SJSA1 (cell line): ENCODE results near the gene MAEA. TPM values are rescaled to one million over a fixed set of nuclear protein-coding genes. Genes with fewer than 3 reads are reported as not detected.
"Not testable (repeated sequence)": the region's sequence is repeated elsewhere in the genome, so short reads cannot be mapped to it uniquely, and the experiment has no call there.

Experiments
- DNase-seq, 2 experiments: peaks; one replicate each; pipeline ENCODE4 v3.0.0-alpha.2; 2015 to 2020; ENCODE audit warnings: low spot score in 2 of 2, low read depth in 1 of 2
- H3K27ac ChIP-seq: fragments of 250-450 bp; sonication (Bioruptor Pico); 2 replicates; pipeline ENCODE4 v1.5.1; 2020; ENCODE audit warnings: mild to moderate bottlenecking, moderate library complexity
- H3K27me3 ChIP-seq: fragments of 250-450 bp; sonication (Bioruptor Pico); replicated peaks from 2 replicates; pipeline ENCODE4 v1.5.1; 2020; ENCODE audit warnings: mild to moderate bottlenecking, moderate library complexity
- H3K36me3 ChIP-seq: fragments of 250-450 bp; sonication (Bioruptor Pico); 2 replicates; pipeline ENCODE4 v1.5.1; 2020; ENCODE audit warnings: mild to moderate bottlenecking
- H3K4me1 ChIP-seq: fragments of 250-450 bp; sonication (Bioruptor Pico); replicated peaks from 2 replicates; pipeline ENCODE4 v1.6.1; 2021; ENCODE audit warnings: mild to moderate bottlenecking
- H3K4me3 ChIP-seq: fragments of 250-450 bp; sonication (Bioruptor Pico); 2 replicates; pipeline ENCODE4 v1.5.1; 2020; ENCODE audit warnings: mild to moderate bottlenecking
- H3K9me3 ChIP-seq: fragments of 250-450 bp; sonication (Bioruptor Pico); replicated peaks from 2 replicates; pipeline ENCODE4 v1.5.1; 2020; ENCODE audit warnings: mild to moderate bottlenecking
- total RNA-seq: library from RNA; depleted of rRNA; stranded (reverse); fragments of >200 nt; shearing (Covaris generic); gene quantifications from 2 replicates; pipeline ENCODE4 v1.2.3, GENCODE V29; 2014

Gene MAEA
- total RNA-seq, 1 experiment from 2014 or later, result 34.4 TPM

- DNase-seq, result no peak
- no peaks in the 10 kb centered on the region for H3K27me3 ChIP-seq
- H3K4me1 ChIP-seq, result no peaks in the 10 kb centered on the region
- H3K9me3 ChIP-seq, result no peaks in the 10 kb centered on the region
- H3K27ac ChIP-seq, result no peak overlapping the region
- no peaks in the 10 kb centered on the region for H3K36me3 ChIP-seq
- H3K4me3 ChIP-seq, result no peak overlapping the region
These were observed 6.0 kb upstream of the MAEA start for GRCh38 chr4:1283711-1284110.

- DNase-seq, result no peak
- Histone ChIP-seq H3K27me3 (no peaks in the 10 kb centered on the region), H3K4me3 (no peak overlapping the region), H3K4me1 (no peaks in the 10 kb centered on the region), H3K36me3 (no peaks in the 10 kb centered on the region), H3K27ac (no peak overlapping the region), H3K9me3 (no peaks in the 10 kb centered on the region)
These were observed 4.4 kb upstream of the MAEA start for GRCh38 chr4:1285151-1285789.

- Histone ChIP-seq H3K27ac (no peak overlapping the region), H3K4me1 (no peaks in the 10 kb centered on the region), H3K36me3 (no peaks in the 10 kb centered on the region), H3K4me3 (no peak overlapping the region), H3K9me3 (no peaks in the 10 kb centered on the region), H3K27me3 (no peaks in the 10 kb centered on the region)
- DNase-seq, result no peak
These were observed 3.7 kb upstream of the MAEA start for GRCh38 chr4:1285790-1286553.

GRCh38 chr4:1288786-1289185 is 905 bp upstream of the MAEA start:
- no peak for DNase-seq
- H3K27ac ChIP-seq, result no peak overlapping the region; the same call in 1 of the 2 replicates

GRCh38 chr4:1290165-1290977 is 680 bp downstream of the MAEA start:
- no peaks in the 10 kb centered on the region for H3K27me3 ChIP-seq
- H3K27ac ChIP-seq, result peak overlapping the region; percentile 42; the same call in 1 of the 2 replicates
- no peak for DNase-seq
- H3K4me1 ChIP-seq, result no peaks in the 10 kb centered on the region
- peak overlapping the region; percentile 93 for H3K4me3 ChIP-seq
- no peaks in the 10 kb centered on the region for H3K36me3 ChIP-seq
- no peaks in the 10 kb centered on the region for H3K9me3 ChIP-seq

More at GRCh38 chr4:1288786-1289185, 905 bp upstream of the MAEA start:
- no peaks in the 10 kb centered on the region for H3K4me1 ChIP-seq
- H3K36me3 ChIP-seq, result no peaks in the 10 kb centered on the region
- peak overlapping the region; percentile 93 for H3K4me3 ChIP-seq
- no peaks in the 10 kb centered on the region for H3K27me3 ChIP-seq
- H3K9me3 ChIP-seq, result no peaks in the 10 kb centered on the region

GRCh38 chr4:1291091-1291490 is 1.4 kb downstream of the MAEA start:
- no peaks in the 10 kb centered on the region for H3K36me3 ChIP-seq
- H3K27ac ChIP-seq, result no peak overlapping the region
- no peaks in the 10 kb centered on the region for H3K9me3 ChIP-seq
- H3K4me3 ChIP-seq, result peak overlapping the region; percentile 93; the same call in 1 of the 2 replicates
- H3K4me1 ChIP-seq, result no peaks in the 10 kb centered on the region
- no peaks in the 10 kb centered on the region for H3K27me3 ChIP-seq
- no peak for DNase-seq

GRCh38 chr4:1291996-1292702 is 2.5 kb downstream of the MAEA start:
- Histone ChIP-seq H3K36me3 (no peaks in the 10 kb centered on the region), H3K4me1 (no peaks in the 10 kb centered on the region), H3K4me3 (no peak overlapping the region), H3K27me3 (no peaks in the 10 kb centered on the region), H3K9me3 (no peaks in the 10 kb centered on the region), H3K27ac (no peak overlapping the region)
- DNase-seq, result no peak

GRCh38 chr4:1292703-1293011 is 3.0 kb downstream of the MAEA start:
- not testable (repeated sequence) for H3K27me3 ChIP-seq, H3K4me1 ChIP-seq, H3K27ac ChIP-seq, H3K9me3 ChIP-seq, DNase-seq, H3K4me3 ChIP-seq, H3K36me3 ChIP-seq

GRCh38 chr4:1293531-1293941 is 3.8 kb downstream of the MAEA start:
- Histone ChIP-seq H3K9me3 (no peaks in the 10 kb centered on the region), H3K4me1 (no peaks in the 10 kb centered on the region), H3K4me3 (no peak overlapping the region), H3K36me3 (no peaks in the 10 kb centered on the region; the same call in 1 of the 2 replicates), H3K27me3 (no peaks in the 10 kb centered on the region), H3K27ac (no peak overlapping the region)
- DNase-seq, result no peak

GRCh38 chr4:1293991-1294390 is 4.3 kb downstream of the MAEA start:
- H3K4me3 ChIP-seq, result no peak overlapping the region
- no peaks in the 10 kb centered on the region for H3K9me3 ChIP-seq
- no peak for DNase-seq
- H3K4me1 ChIP-seq, result no peaks in the 10 kb centered on the region
- H3K36me3 ChIP-seq, result no peaks in the 10 kb centered on the region; the same call in 1 of the 2 replicates
- no peak overlapping the region for H3K27ac ChIP-seq
- H3K27me3 ChIP-seq, result no peaks in the 10 kb centered on the region

- no peaks in the 10 kb centered on the region for H3K4me1 ChIP-seq
- no peaks in the 10 kb centered on the region for H3K9me3 ChIP-seq
- DNase-seq, result no peak
- no peak overlapping the region for H3K4me3 ChIP-seq
- H3K27ac ChIP-seq, result no peak overlapping the region
- H3K27me3 ChIP-seq, result no peaks in the 10 kb centered on the region
- H3K36me3 ChIP-seq, result no peaks in the 10 kb centered on the region; the same call in 1 of the 2 replicates
These were observed 4.7 kb downstream of the MAEA start for GRCh38 chr4:1294424-1294823.

- DNase-seq, result no peak
- no peak overlapping the region for H3K4me3 ChIP-seq
- no peaks in the 10 kb centered on the region for H3K4me1 ChIP-seq
- no peaks in the 10 kb centered on the region for H3K27me3 ChIP-seq
- H3K27ac ChIP-seq, result no peak overlapping the region
- no peaks in the 10 kb centered on the region for H3K9me3 ChIP-seq
- no peaks in the 10 kb centered on the region; the same call in 1 of the 2 replicates for H3K36me3 ChIP-seq
These were observed 5.2 kb downstream of the MAEA start for GRCh38 chr4:1294891-1295290.

- H3K9me3 ChIP-seq, result no peaks in the 10 kb centered on the region
- no peak overlapping the region for H3K27ac ChIP-seq
- H3K4me1 ChIP-seq, result no peaks in the 10 kb centered on the region
- H3K36me3 ChIP-seq, result no peaks in the 10 kb centered on the region; the same call in 1 of the 2 replicates
- H3K4me3 ChIP-seq, result no peak overlapping the region
- H3K27me3 ChIP-seq, result no peaks in the 10 kb centered on the region
- no peak for DNase-seq
These were observed 5.8 kb downstream of the MAEA start for GRCh38 chr4:1295405-1296055.
